GM21529 (cell line): ENCODE results near the gene ADH1A.
"Not testable (repeated sequence)": the region's sequence is repeated elsewhere in the genome, so short reads cannot be mapped to it uniquely, and the experiment has no call there.

Experiments used
- ATAC-seq: cut with Tn5 transposase; IDR thresholded peaks from one replicate; pipeline ENCODE4 v1.9.1; 2021; ENCODE audit not compliant: unreplicated experiment

ADH1A gene

DNA sequence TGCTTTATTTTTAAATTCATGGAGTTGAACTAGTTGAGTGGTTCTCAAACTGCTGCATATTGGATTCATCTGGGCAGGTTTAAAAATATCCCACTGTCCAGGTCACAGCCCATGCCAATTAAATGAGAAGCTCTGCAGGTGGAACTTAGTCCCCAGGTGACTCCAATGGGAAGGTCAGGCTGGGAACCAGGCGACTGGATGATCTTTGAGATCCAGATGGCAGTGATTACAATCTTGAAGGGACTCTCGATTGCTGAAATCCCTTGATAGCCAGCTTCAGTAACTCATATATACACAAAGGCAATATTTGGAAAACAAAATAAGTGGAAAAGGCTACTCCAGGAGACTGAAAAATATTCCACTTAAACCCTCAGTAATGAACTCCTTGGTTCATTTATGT, 8.1 kb downstream of the ADH1A start:
- ATAC-seq = no peak

DNA sequence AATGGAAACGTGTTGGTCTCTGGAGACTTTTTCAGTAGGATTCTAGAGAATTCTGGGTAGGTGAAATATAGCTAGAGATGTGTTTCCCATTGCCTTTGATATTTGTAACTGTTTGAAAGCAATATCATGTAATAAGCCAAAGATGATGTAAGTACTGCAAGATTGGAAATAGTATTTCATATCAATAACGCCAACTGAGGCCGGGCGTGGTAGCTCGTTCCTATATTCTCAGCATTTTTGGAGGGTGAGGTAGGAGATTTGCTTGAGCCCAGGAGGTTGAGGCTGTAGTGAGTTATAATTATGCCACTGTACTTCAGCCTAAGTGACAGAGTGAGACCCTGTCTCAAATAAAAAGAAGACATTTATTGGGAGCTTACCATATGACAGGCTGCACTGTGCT, 9.5 kb downstream of the ADH1A start:
- ATAC-seq = no peak

DNA sequence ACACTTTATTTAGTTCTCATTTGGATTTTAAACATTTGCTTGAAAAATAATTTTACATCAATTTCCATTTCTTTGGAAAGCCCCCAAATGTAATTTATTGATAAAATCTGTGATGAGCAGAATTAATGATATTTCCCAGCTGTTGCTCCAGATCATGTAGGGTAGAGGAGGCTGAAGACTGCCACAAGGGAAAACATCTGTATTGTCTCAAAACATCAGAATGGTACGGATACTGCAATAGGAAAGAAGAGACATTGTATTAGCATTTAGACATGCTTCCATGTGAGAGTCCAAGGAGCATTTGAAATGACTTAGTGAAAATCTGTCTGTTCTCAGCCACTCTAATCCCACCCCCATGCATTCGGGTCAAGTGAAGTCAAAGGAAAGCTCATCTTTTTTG, 14.4 kb downstream of the ADH1A start:
- no peak for ATAC-seq

DNA sequence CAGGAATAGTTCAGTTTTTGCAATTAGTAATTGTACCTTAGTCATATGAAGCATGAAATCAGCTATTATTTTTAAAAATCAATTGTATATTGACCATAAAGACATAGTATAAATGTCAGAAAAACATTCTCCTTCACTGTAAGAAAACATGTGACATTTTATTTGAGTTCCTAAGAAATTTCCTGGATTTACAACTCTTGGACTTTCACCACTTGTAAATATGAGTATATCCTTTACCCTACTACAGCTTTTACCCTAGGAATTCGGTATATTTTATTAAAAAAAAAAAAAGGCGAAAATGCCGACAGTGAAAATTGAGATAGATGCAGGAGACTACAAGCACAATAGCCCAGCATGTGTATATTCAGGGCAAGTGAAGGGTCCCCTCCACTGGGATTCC, 14.9 kb downstream of the ADH1A start:
- no peak for ATAC-seq

DNA sequence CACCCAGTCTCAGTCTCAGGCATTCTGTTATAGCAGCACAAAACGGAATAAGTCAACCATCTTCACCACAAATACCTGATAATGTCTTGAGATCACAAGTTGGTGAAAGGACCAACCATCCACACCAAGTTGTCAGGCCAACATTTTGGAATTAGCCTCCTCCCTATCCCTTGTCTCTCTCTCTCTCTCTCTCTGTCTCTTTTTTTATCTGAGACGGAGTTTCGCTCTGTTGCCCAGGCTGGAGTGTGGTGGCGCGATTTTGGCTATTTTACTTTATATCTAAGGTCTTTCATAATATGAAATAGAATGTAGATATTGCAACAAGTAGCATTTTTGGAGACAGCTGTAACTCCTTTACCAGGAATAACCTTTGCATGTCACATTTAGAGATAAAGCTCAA, 15.7 kb downstream of the ADH1A start:
- ATAC-seq = no peak

DNA sequence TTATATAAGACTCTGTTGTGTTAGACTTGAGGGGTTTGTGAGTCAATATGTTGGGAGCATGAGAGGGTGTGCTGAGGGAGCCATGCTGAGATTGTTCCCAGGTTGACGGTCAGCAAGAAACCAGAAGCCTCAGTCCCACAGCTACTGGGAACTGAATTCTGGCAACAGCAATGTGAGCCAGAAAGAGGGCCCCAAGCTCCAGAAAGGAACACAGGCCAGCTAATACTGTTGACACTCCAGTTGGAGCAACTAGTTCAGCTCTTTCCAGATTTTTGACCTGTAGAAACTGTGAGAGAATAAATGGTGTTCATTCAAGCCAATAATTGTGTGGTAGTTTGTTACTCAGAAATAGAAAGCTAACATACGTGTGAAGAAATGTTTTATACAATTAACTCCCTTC, 17.1 kb downstream of the ADH1A start:
- ATAC-seq = no peak

DNA sequence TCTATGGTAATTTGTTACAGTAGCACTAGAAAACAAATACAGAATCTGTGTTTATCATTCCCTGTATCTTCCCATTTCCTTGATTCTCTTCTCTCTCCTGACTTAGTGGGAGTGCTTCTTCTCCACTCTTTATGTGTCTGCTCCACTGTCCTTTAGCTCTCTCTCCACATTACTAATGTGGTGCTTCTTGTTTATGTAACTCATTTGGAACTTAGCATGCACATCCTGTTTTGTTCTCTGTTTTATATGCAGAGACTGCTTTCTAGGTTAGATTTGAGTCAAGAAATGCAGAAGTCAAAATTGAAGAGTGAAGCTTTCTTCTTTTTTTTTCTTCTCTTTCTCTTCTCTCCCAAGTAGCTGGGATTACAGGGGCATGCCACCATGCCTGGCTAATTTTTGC, 25.9 kb downstream of the ADH1A start:
- no peak for ATAC-seq

DNA sequence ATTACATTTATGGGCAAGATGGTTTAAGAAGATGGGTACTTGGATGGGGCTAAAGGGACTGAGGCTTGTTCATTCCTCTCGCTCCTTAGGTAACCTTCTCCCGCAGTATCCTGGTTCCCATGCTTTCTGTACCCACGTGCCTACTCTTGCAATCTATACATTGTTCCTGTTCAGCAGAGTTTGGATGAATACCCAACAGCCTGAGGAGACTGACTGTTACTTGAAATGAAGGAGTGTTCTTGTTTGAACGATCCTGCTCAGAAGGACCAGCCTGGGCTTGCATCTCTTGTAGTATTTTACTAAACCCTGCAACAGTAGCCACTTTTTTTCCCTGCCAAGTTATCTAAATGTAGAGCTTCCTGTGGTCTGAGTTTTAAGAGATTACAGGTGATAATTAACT, 38.0 kb downstream of the ADH1A start:
- no peak for ATAC-seq

DNA sequence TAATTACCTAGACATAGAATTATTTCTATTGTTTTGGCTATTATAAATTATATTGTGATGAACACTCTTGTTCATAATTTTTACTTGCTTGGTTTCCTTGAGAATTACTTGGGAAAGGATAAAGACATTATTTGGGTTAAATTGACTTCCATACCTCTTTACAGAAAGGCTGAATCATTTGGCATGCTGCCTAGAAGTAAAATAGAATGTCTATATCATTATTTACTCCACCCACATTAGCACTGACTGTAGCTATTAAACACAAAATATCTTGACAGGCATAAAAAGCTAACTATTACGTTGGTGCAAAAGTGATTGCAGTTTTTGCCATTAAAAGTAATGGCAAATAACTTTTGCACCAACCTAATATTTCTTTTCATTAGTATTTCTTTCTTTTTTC, 42.1 kb downstream of the ADH1A start:
- ATAC-seq = no peak

DNA sequence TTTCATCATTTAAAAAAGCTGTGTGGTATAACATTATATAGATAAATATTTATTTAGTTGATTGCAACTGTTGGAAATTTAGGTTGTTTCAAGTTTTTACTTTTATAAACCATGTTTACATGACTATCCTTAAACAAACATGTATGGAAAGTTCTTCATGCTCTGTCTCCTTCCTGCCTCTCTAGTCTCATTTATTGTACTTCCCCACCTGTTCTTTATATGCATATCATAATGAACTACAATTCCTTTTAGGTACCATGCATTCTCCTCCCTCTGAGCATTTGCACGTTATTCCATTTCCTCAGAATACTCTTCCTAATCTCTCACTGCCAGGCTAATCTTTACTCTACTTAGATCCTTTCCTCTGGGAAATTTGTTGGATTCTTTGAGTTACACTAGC, 54.8 kb downstream of the ADH1A start:
- ATAC-seq = no peak

DNA sequence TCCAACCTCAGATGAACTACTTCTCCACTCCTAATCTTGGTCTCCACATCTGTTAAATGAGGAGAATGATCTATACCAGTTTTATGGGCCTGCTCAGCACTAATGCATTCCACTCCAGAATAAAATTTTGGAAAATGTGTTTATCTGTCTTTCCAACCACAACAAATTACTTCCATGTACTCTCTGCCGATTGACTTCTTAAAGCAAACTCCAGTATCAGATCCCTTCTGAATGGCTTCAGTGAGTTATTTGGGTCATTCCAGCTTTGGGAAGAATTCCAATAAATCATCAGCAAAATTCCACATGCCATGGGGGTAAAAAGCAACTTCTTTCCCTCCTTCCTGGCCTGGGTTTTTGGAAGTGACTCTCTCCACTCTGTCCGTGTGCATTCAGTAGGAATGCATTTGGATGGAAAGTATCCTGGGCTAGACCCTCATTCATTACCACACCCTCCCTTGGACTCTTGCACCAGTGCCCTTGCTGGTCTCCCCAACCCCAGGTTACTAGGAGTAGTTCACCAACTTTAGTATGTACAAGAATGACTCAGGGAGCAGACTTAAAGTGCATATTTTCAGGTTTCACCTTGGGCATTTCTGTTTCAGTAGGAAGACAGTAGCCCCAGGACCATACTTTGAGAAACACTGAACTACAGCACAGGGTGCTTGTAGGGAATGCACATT, 56.3 kb downstream of the ADH1A start:
- no peak for ATAC-seq

DNA sequence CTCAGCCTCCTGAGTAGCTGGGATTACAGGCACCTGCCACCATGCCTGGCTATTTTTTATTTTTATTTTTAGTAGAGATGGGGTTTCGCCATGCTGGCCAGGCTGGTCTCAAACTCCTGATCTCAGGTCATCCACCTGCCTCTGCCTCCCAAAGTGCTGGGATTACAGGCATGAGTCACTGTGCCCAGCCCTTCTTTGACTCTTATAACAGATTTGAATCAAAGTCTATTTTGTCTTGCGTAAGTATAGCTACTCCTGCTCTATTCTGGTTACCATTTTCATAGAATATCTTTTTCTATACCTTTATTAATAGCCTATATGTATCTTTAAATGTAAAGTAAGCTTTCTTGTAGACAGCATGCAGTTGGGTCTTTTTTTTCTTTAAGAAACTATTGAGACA, 57.4 kb downstream of the ADH1A start:
- ATAC-seq = not testable (repeated sequence)

DNA sequence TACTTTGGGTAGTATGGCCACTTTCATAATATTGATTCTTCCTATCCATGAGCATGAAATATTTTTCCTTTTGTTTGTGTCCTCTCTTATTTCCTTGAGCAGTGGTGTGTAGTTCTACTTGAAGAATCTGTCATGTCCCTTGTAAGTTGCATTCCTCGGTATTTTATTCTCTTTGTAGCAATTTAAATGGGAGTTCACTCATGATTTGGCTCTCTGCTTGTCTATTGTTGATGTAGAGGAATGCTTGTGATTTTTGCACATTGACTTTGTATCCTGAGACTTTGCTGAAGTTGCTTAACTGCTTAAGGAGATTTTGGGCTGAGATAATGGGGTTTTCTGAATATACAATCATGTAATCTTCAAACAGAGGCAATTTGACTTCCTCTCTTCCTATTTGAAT, 62.1 kb downstream of the ADH1A start:
- ATAC-seq = not testable (repeated sequence)

DNA sequence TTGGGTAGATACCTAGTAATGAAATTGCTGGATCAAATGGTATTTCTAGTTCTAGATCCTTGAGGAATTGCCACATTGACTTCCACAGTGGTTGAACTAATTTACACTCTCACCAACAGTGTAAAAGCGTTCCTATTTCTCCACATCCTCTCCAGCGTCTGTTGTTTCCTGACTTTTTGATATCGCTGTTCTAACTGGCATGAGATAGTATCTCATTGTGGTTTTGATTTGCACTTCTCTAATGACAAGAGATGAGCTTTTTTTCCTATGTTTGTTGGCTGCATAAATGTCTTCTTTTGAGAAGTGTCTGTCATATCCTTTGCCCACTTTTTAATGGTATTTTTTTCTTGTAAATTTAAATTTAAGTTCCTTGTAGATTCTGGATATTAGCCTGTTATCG, 63.1 kb downstream of the ADH1A start:
- ATAC-seq = not testable (repeated sequence)
